Vagina (tissue), 2 donors: ENCODE results near the gene IL19. TPM values are rescaled to one million over a fixed set of nuclear protein-coding genes. Genes with fewer than 3 reads are reported as not detected.
"Not testable (repeated sequence)": the region's sequence is repeated elsewhere in the genome, so short reads cannot be mapped to it uniquely, and the experiment has no call there.

Source experiments
- DNase-seq, 2 donors: peaks; one replicate each; pipeline ENCODE4 v3.0.0-alpha.2; 2017; ENCODE audit errors: extremely low spot score in 2 of 2
- H3K27ac ChIP-seq: fragments of 200-600 bp; sonication (generic); one replicate; pipeline ENCODE4 v1.5.1; 2019
- H3K27me3 ChIP-seq: fragments of 200-600 bp; sonication (generic); one replicate; pipeline ENCODE4 v1.5.1; 2019
- H3K36me3 ChIP-seq, 2 donors: fragments of 200-600 bp; sonication (generic); one replicate each; pipeline ENCODE4 v1.5.1; 2017 to 2019
- H3K4me1 ChIP-seq: fragments of 200-600 bp; sonication (generic); one replicate; pipeline ENCODE4 v1.5.1; 2019
- H3K4me3 ChIP-seq, 2 donors: fragments of 200-600 bp; sonication (generic); 1 replicate in 1 of 2; 2 replicates in 1 of 2; pipeline ENCODE4 v1.5.1; 2016 to 2019
- H3K9me3 ChIP-seq: fragments of 200-600 bp; sonication (generic); one replicate; pipeline ENCODE4 v1.5.1; 2019
- POLR2A ChIP-seq, 2 donors: fragments of 450-650 bp; IDR thresholded peaks; one replicate each; pipeline ENCODE4 v1.6.1; 2017; ENCODE audit warnings: antibody characterized with exemption in 2 of 2, mild to moderate bottlenecking in 2 of 2, moderate library complexity in 2 of 2
- POLR2AphosphoS5 ChIP-seq, 2 donors: sonication (generic); formaldehyde crosslinking; IDR thresholded peaks; one replicate each; pipeline ENCODE4 v1.9.0; 2017; ENCODE audit warnings: antibody characterized with exemption in 2 of 2, mild to moderate bottlenecking in 2 of 2, low read depth in 1 of 2; ENCODE audit not compliant: insufficient read depth in 1 of 2
- intact Hi-C: fragments of 100-400 bp; cut with DNase I; formaldehyde crosslinking; loops from one replicate; pipeline ENCODE4 v1.15.1; 2023
- total RNA-seq: library from RNA; depleted of rRNA; stranded (reverse); fragments of >200 nt; gene quantifications from one replicate; pipeline ENCODE4 v1.2.3, GENCODE V29; 2016
- TF ChIP-seq, protein P1 (sequence below), 3 experiments: fragments of 450-650 bp in 2 of 3; fragments of 200-600 bp in 1 of 3; sonication (generic) in 1 of 3; IDR thresholded peaks; one replicate each; pipeline ENCODE4 v1.5.1; 2017 to 2019; ENCODE audit warnings: antibody characterized with exemption in 3 of 3, mild to moderate bottlenecking in 2 of 3, moderate library complexity in 2 of 3

Gene IL19
- total RNA-seq, 1 donor from 2014 or later = not detected

DNA sequence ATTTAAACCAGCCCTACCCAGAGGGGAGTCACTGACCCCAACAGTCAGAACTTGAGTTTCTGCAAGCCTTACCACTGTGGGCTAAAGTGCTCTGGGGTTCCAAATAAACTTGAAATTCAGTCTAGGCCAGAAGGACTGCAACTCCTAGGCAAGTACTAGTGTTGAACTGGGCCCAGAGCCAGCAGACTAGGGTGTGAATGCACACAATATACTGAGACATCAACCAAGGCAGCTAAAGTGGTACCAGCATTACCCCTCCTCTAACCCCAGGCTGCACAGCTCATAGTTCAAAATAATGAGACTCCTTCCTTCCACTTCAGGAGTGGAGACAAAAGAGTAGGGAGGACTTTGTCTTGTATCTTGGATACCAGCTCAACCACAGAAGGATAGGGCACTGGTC is 75.9 kb downstream of the IL19 start:
- H3K36me3 ChIP-seq = no peaks in the 10 kb centered on the region
- H3K27ac ChIP-seq = no peak overlapping the region
- H3K4me3 ChIP-seq = no peak overlapping the region
- TF ChIP-seq POLR2AphosphoS5 (IDR thresholded peaks at IDR 0.05; ENCODE audit: insufficient read depth in 1 of 2, low read depth in 1 of 2) (no peak), POLR2A (IDR thresholded peaks at IDR 0.05) (no peak)
- TF ChIP-seq, protein P1, sequence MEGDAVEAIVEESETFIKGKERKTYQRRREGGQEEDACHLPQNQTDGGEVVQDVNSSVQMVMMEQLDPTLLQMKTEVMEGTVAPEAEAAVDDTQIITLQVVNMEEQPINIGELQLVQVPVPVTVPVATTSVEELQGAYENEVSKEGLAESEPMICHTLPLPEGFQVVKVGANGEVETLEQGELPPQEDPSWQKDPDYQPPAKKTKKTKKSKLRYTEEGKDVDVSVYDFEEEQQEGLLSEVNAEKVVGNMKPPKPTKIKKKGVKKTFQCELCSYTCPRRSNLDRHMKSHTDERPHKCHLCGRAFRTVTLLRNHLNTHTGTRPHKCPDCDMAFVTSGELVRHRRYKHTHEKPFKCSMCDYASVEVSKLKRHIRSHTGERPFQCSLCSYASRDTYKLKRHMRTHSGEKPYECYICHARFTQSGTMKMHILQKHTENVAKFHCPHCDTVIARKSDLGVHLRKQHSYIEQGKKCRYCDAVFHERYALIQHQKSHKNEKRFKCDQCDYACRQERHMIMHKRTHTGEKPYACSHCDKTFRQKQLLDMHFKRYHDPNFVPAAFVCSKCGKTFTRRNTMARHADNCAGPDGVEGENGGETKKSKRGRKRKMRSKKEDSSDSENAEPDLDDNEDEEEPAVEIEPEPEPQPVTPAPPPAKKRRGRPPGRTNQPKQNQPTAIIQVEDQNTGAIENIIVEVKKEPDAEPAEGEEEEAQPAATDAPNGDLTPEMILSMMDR (IDR thresholded peaks at IDR 0.05) = no peak
- H3K27me3 ChIP-seq = no peaks in the 10 kb centered on the region
- intact Hi-C loops = no loop called here
- no peaks in the 10 kb centered on the region for H3K9me3 ChIP-seq
- DNase-seq = no peak
- H3K4me1 ChIP-seq = no peaks in the 10 kb centered on the region

DNA sequence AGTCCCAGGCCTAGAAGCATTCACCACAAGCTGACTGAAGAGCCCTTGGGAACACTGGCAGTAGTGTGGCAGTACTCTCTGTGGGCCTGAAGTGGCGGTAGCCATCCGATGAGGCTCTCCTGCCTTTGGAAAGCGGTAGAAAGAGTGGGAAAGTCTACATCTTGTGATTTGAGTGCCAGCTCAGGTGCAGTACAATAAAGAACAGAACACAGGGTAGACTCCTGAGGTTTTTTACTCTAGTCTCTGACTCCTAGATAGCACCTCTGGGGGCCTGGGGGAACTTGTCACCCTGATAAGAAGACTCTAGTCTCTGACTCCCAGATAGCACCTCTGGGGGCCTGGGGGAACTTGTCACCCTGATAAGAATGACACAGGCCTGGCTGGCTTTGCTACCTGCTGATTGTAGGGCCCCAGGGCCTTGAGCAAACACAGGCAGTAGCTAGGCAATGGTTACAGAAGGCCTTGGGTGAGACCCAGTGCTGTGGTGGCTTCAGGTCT is 76.8 kb downstream of the IL19 start:
- DNase-seq = no peak
- Histone ChIP-seq H3K27me3 (no peaks in the 10 kb centered on the region), H3K4me1 (no peaks in the 10 kb centered on the region), H3K27ac (no peak overlapping the region), H3K9me3 (no peaks in the 10 kb centered on the region), H3K36me3 (no peaks in the 10 kb centered on the region), H3K4me3 (no peak overlapping the region)
- intact Hi-C loops = no loop called here
- no peak for TF ChIP-seq POLR2AphosphoS5 (IDR thresholded peaks at IDR 0.05; ENCODE audit: insufficient read depth in 1 of 2, low read depth in 1 of 2)
- TF ChIP-seq, protein P1 (IDR thresholded peaks at IDR 0.05) = no peak
- no peak for TF ChIP-seq POLR2A (IDR thresholded peaks at IDR 0.05)

DNA sequence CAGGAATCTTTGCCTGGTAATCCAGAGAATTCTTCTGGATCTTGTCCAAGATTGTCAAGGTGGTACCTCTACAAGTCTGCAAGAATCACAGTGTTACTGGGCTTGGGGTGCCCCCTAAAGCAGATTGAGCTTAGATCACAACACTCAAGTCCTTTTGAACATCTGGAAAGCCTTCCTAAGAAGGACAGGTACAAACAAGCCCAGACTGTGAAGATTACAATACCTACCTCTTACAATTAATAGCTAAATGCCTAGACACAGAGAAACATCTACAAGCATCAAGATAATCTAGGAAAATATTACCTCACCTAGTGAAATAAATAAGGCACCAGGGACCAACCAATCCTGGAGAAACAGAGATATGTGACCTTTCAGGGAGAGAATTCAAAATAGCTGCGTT is 77.4 kb downstream of the IL19 start:
- Histone ChIP-seq H3K9me3 (no peaks in the 10 kb centered on the region), H3K4me1 (no peaks in the 10 kb centered on the region), H3K36me3 (no peaks in the 10 kb centered on the region), H3K27ac (no peak overlapping the region), H3K4me3 (no peak overlapping the region), H3K27me3 (no peaks in the 10 kb centered on the region)
- intact Hi-C loops = no loop called here
- no peak for TF ChIP-seq POLR2AphosphoS5 (IDR thresholded peaks at IDR 0.05; ENCODE audit: insufficient read depth in 1 of 2, low read depth in 1 of 2)
- TF ChIP-seq POLR2A (IDR thresholded peaks at IDR 0.05) = no peak
- TF ChIP-seq, protein P1 (IDR thresholded peaks at IDR 0.05) = no peak
- no peak for DNase-seq

DNA sequence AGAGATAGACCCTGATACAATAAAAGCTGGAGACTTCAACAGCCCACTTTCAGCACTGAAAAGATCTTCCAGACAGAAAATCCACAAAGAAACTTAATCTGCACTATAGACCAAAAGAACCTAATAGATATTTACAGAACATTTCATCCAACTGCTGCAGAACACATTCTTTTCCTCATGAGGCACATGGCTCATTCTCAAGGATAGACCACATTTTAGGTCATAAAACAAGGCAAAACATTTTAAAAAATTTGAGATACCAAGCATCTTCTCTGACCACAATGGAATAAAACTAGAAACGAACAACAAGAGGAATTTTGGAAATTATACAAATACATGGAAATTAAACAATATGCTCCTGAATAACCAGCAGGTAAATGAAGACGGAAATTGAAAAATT is 79.8 kb downstream of the IL19 start:
- Histone ChIP-seq H3K27ac (no peak overlapping the region), H3K4me1 (no peaks in the 10 kb centered on the region), H3K36me3 (no peaks in the 10 kb centered on the region), H3K4me3 (no peak overlapping the region), H3K9me3 (no peaks in the 10 kb centered on the region), H3K27me3 (no peaks in the 10 kb centered on the region)
- no peak for DNase-seq
- intact Hi-C loops = no loop called here
- TF ChIP-seq POLR2AphosphoS5 (IDR thresholded peaks at IDR 0.05; ENCODE audit: insufficient read depth in 1 of 2, low read depth in 1 of 2) (no peak), POLR2A (IDR thresholded peaks at IDR 0.05) (no peak)
- TF ChIP-seq, protein P1 (IDR thresholded peaks at IDR 0.05) = no peak

DNA sequence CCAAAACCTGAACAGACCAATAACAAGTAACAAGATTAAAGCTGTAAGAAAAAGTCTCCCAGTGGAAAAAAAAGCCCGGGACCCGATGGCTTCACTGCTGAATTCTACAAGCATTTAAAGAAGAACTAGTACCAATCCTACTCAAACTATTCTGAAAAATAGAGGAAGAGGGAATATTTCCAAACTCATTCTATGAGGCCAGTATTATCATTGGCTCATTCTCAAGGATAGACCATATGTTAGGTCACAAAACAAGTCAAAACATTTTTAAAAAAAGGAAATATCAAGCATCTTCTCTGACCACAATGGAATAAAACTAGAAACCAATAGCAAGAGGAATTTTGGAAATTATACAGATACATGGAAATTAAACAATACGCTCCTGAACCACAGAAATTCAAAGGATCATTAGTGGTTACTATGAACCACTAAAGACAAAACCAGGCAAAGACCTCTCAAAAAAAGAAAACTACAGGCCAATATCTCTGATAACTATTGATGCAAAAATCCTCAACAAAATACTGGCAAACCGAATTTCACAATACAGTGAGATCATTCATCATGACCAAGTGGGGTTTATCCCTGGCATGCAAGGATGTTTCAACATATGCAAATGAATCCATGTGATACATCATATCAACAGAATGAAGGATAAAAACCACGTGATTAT is 80.9 kb downstream of the IL19 start:
- no peaks in the 10 kb centered on the region for H3K27me3 ChIP-seq
- intact Hi-C loops = no loop called here
- H3K9me3 ChIP-seq = no peaks in the 10 kb centered on the region
- no peak overlapping the region for H3K27ac ChIP-seq
- no peak for DNase-seq
- H3K4me3 ChIP-seq = no peak overlapping the region
- H3K36me3 ChIP-seq = no peaks in the 10 kb centered on the region
- H3K4me1 ChIP-seq = no peaks in the 10 kb centered on the region
- TF ChIP-seq POLR2A (IDR thresholded peaks at IDR 0.05) (no peak), POLR2AphosphoS5 (IDR thresholded peaks at IDR 0.05; ENCODE audit: insufficient read depth in 1 of 2, low read depth in 1 of 2) (no peak)
- TF ChIP-seq, protein P1 (IDR thresholded peaks at IDR 0.05) = no peak

DNA sequence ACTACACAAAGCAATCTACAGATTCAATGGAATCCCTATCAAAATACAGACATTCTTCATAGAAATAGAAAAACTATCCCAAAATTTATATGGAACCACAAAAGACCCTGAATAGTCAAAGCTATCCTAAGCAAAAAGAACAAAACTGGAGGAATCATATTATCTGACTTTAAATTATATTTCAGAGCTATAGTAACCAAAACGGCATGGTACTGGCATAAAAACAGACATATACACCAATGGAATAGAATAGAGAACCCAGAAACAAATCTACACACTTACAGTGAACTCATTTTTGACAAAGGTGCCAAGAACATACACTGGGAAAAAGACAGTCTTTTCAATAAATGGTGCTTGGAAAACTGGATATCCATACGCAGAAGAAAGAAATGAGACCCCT is 82.1 kb downstream of the IL19 start:
- DNase-seq, H3K9me3 ChIP-seq, intact Hi-C loops, H3K4me1 ChIP-seq, H3K36me3 ChIP-seq, H3K4me3 ChIP-seq, H3K27ac ChIP-seq, H3K27me3 ChIP-seq: not testable (repeated sequence)

DNA sequence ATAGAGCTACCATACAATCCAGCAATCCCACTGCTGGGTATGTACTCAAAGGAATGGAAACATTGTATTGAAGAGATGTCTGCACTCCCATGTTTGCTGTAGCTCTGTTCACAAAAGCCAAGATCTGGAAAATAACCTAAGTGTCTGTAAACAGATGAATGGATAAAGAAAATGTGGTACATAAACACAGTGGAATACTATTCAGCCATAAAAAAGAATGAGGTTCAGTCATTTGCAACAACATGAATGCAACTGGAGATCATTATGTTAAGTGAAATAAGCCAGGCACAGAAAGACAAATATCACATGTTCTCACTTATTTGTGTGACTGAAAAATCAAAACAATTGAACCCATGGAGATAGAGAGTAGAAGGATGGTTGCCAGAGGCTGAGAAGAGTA is 83.1 kb downstream of the IL19 start:
- H3K4me3 ChIP-seq, H3K36me3 ChIP-seq, DNase-seq, H3K27me3 ChIP-seq, intact Hi-C loops, H3K9me3 ChIP-seq, H3K27ac ChIP-seq, H3K4me1 ChIP-seq: not testable (repeated sequence)
